HG03460 (cell line): Measurements from ENCODE around the gene IGSF10.

Experiments
- ATAC-seq: cut with Tn5 transposase; IDR thresholded peaks from one replicate; pipeline ENCODE4 v1.9.1; 2021; ENCODE audit not compliant: unreplicated experiment

The IGSF10 gene

DNA sequence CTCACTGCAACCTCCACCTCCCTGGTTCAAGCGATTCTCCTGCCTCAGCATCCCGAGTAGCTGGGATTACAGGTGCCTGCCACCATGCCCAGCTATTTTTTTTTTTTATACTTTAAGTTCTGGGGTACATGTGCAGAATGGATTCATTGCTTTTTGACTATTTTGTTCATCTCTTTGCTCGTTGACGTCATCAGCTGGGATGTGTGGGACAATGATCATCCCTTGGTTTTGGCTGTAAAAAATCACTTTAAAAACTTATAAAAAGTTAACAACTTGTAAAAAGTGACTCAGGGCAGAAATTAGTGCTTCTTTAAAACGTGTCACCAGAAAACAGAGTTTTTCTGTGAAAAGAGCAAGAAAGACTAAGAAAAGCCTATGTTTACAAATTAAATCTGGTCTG, 37.8 kb downstream of the IGSF10 start:
- ATAC-seq = no peak

GRCh38 chr3:151421938-151422337, 38.9 kb downstream of the IGSF10 start:
- no peak for ATAC-seq

DNA sequence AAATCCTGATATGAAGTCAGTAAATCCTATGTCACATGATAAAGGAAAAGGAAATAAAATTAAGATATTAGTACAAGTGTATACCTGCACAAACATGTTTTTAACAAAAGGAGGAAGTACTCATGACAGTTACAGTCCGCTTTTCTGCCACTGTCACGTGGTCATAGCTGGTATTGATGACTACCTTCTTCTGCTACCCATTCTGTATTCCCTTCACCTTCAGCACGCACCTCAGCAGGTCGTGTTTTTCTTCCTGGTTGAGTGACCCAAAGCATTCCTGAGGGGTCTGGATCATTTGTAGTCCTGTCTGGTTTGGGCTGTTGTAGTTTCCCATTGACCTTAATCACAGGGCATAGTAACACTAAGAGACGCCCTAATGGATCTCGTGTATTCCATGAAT, 41.1 kb downstream of the IGSF10 start:
- ATAC-seq = no peak

- no peak for ATAC-seq
These were observed 45.6 kb downstream of the IGSF10 start for GRCh38 chr3:151415289-151415688.

GRCh38 chr3:151412989-151413388, 47.9 kb downstream of the IGSF10 start:
- ATAC-seq = no peak
